Vagina (tissue), 2 donors: ENCODE measurements around the gene ARMC6. TPM values are rescaled to one million over a fixed set of nuclear protein-coding genes. Genes with fewer than 3 reads are reported as not detected.
"Not testable (repeated sequence)": the region's sequence is repeated elsewhere in the genome, so short reads cannot be mapped to it uniquely, and the experiment has no call there.

Experiments used
- DNase-seq, 2 donors: peaks; one replicate each; pipeline ENCODE4 v3.0.0-alpha.2; 2017; ENCODE audit errors: extremely low spot score in 2 of 2
- H3K27ac ChIP-seq: fragments of 200-600 bp; sonication (generic); one replicate; pipeline ENCODE4 v1.5.1; 2019
- H3K27me3 ChIP-seq: fragments of 200-600 bp; sonication (generic); one replicate; pipeline ENCODE4 v1.5.1; 2019
- H3K36me3 ChIP-seq, 2 donors: fragments of 200-600 bp; sonication (generic); one replicate each; pipeline ENCODE4 v1.5.1; 2017 to 2019
- H3K4me1 ChIP-seq: fragments of 200-600 bp; sonication (generic); one replicate; pipeline ENCODE4 v1.5.1; 2019
- H3K4me3 ChIP-seq, 2 donors: fragments of 200-600 bp; sonication (generic); 1 replicate in 1 of 2; 2 replicates in 1 of 2; pipeline ENCODE4 v1.5.1; 2016 to 2019
- H3K9me3 ChIP-seq: fragments of 200-600 bp; sonication (generic); one replicate; pipeline ENCODE4 v1.5.1; 2019
- POLR2A ChIP-seq, 2 donors: fragments of 450-650 bp; IDR thresholded peaks; one replicate each; pipeline ENCODE4 v1.6.1; 2017; ENCODE audit warnings: antibody characterized with exemption in 2 of 2, mild to moderate bottlenecking in 2 of 2, moderate library complexity in 2 of 2
- POLR2AphosphoS5 ChIP-seq, 2 donors: sonication (generic); formaldehyde crosslinking; IDR thresholded peaks; one replicate each; pipeline ENCODE4 v1.9.0; 2017; ENCODE audit warnings: antibody characterized with exemption in 2 of 2, mild to moderate bottlenecking in 2 of 2, low read depth in 1 of 2; ENCODE audit not compliant: insufficient read depth in 1 of 2
- intact Hi-C: fragments of 100-400 bp; cut with DNase I; formaldehyde crosslinking; loops from one replicate; pipeline ENCODE4 v1.15.1; 2023
- total RNA-seq: library from RNA; depleted of rRNA; stranded (reverse); fragments of >200 nt; gene quantifications from one replicate; pipeline ENCODE4 v1.2.3, GENCODE V29; 2016
- TF ChIP-seq, protein P1 (sequence below), 3 experiments: fragments of 450-650 bp in 2 of 3; fragments of 200-600 bp in 1 of 3; sonication (generic) in 1 of 3; IDR thresholded peaks; one replicate each; pipeline ENCODE4 v1.5.1; 2017 to 2019; ENCODE audit warnings: antibody characterized with exemption in 3 of 3, mild to moderate bottlenecking in 2 of 3, moderate library complexity in 2 of 3

ARMC6 gene
- total RNA-seq, 1 donor from 2014 or later, result 26.5 TPM

DNA sequence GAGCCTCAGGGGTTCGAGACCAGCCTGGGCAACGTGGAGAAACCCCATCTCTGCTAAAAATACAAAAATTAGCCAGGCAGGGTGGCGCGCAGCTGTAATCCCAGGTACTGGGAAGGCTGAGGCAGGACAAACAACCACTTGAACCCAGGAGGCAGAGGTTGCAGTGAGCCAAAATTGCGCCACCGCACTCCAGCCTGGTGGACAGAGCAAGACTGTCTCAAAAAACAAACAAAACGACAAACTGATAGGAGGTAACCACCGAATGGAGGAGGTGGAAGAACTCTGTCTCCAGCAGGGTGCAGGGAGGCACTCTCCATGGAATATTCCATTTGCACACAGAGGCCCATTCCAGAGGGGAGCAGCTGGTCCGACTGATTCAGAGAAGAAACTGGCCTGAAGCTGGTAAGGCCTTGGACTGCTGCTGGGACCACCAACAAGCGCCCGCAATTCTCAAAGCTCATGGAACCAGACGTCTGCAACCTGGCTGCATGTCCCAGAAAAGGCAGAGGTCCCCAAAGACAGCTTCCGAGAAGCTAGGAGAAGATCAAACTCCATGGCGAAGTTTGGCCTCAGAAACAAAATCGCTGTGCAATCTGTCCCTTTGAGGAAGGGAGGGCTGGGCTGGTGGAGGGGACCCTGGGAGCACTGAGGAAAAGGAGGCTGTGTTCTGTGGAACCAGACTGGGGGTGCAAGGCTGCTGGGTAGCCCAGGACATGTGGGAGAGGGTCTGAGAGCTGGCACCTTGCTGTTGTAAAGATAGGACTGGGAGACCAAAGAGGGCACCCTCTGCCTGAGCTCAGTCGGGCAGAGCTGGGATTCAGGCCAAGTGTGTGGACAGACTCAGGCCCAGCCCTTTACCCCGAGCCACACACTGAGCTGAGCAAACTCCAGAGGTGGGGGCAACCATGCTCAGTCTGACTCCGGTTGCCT lies 65.6 kb downstream of the ARMC6 start:
- intact Hi-C loops, result no loop called here
- Histone ChIP-seq H3K9me3 (no peaks in the 10 kb centered on the region), H3K27me3 (no peaks in the 10 kb centered on the region), H3K4me3 (no peak overlapping the region), H3K4me1 (peaks cover under 1% of the 10 kb centered on the region), H3K36me3 (no peaks in the 10 kb centered on the region), H3K27ac (no peak overlapping the region)
- DNase-seq, result no peak
- TF ChIP-seq, protein P1, sequence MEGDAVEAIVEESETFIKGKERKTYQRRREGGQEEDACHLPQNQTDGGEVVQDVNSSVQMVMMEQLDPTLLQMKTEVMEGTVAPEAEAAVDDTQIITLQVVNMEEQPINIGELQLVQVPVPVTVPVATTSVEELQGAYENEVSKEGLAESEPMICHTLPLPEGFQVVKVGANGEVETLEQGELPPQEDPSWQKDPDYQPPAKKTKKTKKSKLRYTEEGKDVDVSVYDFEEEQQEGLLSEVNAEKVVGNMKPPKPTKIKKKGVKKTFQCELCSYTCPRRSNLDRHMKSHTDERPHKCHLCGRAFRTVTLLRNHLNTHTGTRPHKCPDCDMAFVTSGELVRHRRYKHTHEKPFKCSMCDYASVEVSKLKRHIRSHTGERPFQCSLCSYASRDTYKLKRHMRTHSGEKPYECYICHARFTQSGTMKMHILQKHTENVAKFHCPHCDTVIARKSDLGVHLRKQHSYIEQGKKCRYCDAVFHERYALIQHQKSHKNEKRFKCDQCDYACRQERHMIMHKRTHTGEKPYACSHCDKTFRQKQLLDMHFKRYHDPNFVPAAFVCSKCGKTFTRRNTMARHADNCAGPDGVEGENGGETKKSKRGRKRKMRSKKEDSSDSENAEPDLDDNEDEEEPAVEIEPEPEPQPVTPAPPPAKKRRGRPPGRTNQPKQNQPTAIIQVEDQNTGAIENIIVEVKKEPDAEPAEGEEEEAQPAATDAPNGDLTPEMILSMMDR (IDR thresholded peaks at IDR 0.05), result no peak
- TF ChIP-seq POLR2AphosphoS5 (IDR thresholded peaks at IDR 0.05; ENCODE audit: insufficient read depth in 1 of 2, low read depth in 1 of 2), result no peak

DNA sequence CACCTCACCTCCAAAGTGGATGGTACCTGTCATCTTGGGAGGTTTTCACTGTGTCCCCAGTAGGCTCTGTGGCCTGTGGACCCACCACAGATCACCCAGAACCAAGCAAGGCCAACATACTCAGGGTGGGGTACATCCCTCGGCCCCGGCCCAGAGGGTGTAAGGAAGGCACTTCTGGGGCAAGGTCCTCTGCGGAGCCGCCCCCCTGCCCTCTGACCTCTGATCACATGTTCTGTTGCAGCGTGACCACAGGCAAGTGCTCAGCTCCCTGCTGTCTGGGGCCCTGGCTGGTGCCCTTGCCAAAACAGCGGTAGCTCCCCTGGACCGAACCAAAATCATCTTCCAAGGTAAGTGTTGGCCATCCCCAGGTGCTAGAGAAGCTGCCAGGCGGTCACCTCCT lies 68.1 kb downstream of the ARMC6 start:
- TF ChIP-seq POLR2A (IDR thresholded peaks at IDR 0.05) (no peak), POLR2AphosphoS5 (IDR thresholded peaks at IDR 0.05; ENCODE audit: insufficient read depth in 1 of 2, low read depth in 1 of 2) (no peak)
- TF ChIP-seq, protein P1 (IDR thresholded peaks at IDR 0.05), result no peak
- H3K36me3 ChIP-seq, result no peaks in the 10 kb centered on the region

DNA sequence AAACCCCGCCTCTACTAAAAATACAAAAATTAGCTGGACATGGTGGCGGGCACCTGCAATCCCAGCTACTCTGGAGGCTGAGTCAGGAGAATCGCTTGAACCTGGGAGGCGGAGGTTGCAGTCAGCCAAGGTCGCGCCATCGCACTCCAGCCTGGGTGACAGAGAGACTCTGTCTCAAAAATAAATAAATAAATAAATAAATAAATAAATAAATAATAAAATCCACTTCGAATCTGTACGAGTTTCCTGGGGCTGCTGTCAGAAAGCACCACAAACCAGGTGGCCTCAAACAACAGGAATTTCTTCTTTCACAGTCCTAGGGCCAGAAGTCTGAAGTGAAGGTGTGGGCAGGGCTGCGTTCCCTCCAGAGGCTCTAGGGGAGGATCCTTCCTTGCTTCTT lies 69.2 kb downstream of the ARMC6 start:
- H3K27ac ChIP-seq, intact Hi-C loops, H3K9me3 ChIP-seq, H3K4me3 ChIP-seq, H3K36me3 ChIP-seq, DNase-seq, H3K27me3 ChIP-seq: not testable (repeated sequence)
- H3K4me1 ChIP-seq, result peaks cover 29% of the 10 kb centered on the region

More for the DNA sequence above, 68.1 kb downstream of the ARMC6 start:
- no peak for DNase-seq
- Histone ChIP-seq H3K9me3 (no peaks in the 10 kb centered on the region), H3K4me3 (no peak overlapping the region), H3K27ac (no peak overlapping the region), H3K27me3 (no peaks in the 10 kb centered on the region), H3K4me1 (peaks cover 22% of the 10 kb centered on the region)
- intact Hi-C loops, result no loop called here

DNA sequence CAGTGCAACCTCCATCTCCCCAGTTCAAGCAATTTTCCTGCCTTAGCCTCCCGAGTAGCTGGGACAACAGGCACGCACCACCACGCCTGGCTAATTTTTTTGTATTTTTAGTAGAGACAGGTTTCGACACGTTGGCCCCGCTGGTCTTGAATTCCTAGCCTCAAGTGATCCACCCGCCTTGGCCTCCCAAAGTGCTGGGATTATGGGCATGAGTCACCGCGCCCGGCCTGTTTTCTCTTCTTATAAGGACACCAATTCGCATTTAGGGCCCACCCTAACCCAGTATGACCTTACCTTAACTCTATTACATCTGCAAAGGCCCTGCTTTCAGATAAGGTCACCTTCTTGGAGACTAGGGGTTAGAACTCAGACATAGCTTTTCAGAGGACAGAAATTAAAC lies 69.8 kb downstream of the ARMC6 start:
- intact Hi-C loops, result no loop called here
- Histone ChIP-seq H3K4me3 (no peak overlapping the region), H3K27ac (no peak overlapping the region), H3K27me3 (no peaks in the 10 kb centered on the region), H3K4me1 (peaks cover 35% of the 10 kb centered on the region), H3K36me3 (no peaks in the 10 kb centered on the region), H3K9me3 (no peaks in the 10 kb centered on the region)
- DNase-seq, result no peak
- no peak for TF ChIP-seq POLR2AphosphoS5 (IDR thresholded peaks at IDR 0.05; ENCODE audit: insufficient read depth in 1 of 2, low read depth in 1 of 2)
- TF ChIP-seq, protein P1 (IDR thresholded peaks at IDR 0.05), result no peak
- TF ChIP-seq POLR2A (IDR thresholded peaks at IDR 0.05), result no peak

DNA sequence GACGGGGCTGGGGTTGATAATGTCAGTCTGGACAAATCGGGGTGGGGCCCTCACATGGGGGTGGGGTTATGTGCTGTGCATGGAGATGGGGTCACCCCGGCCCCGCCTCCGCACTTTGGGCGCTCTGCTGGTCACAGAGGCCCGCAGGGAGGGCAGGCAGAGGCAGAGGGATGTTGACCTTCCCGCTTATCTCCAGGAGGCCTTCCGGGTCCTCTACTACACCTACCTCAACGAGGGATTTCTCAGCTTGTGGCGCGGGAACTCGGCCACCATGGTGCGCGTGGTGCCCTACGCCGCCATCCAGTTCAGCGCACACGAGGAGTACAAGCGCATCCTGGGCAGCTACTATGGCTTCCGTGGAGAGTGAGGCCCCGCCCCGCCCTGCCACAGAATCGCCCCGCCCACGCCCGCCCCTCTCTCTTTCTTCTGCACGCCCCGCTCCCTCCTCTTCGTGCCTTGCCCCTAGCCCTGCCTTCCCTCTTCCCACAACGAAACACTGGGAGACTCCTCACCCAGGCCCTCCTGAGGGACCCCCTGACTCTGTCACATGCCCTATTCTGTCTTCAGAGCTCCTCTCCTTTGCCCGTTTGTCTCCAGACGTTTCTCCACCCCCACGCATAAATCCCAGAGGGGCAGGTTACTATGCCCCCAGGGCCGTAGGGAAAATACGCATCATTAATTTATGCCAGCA lies 72.1 kb downstream of the ARMC6 start:
- DNase-seq, result no peak
- TF ChIP-seq POLR2A (IDR thresholded peaks at IDR 0.05), result peak in 1 of 2 donors; percentile 43
- TF ChIP-seq, protein P1 (IDR thresholded peaks at IDR 0.05), result no peak
- TF ChIP-seq POLR2AphosphoS5 (IDR thresholded peaks at IDR 0.05; ENCODE audit: insufficient read depth in 1 of 2, low read depth in 1 of 2), result peak in 1 of 2 donors; percentile 84

More for the DNA sequence above, 72.1 kb downstream of the ARMC6 start:
- Histone ChIP-seq H3K4me3 (peak overlapping the region; percentile 24 to 45), H3K27ac (peak overlapping the region; percentile 83), H3K9me3 (no peaks in the 10 kb centered on the region), H3K4me1 (peaks cover 45% of the 10 kb centered on the region), H3K27me3 (no peaks in the 10 kb centered on the region), H3K36me3 (no peaks in the 10 kb centered on the region)
- intact Hi-C loops, result no loop called here
